Astrocyte of the cerebellum (primary cell): ENCODE measurements around the gene MYRIP.
"Not testable (repeated sequence)": the region's sequence is repeated elsewhere in the genome, so short reads cannot be mapped to it uniquely, and the experiment has no call there.

Experiments
- DNase-seq: peaks from one replicate; pipeline ENCODE4 v3.0.0-alpha.2; 2011; ENCODE audit warnings: low read depth
- H3K4me3 ChIP-seq: 2 replicates; pipeline ENCODE4 v1.5.1; 2011; ENCODE audit warnings: mild to moderate bottlenecking, low read depth, low read length, moderate library complexity
- in situ Hi-C: cut with HindIII; loops from 2 replicates; pipeline ENCODE4 v1.10.0; 2017; ENCODE audit warnings: low sequenced_read_pairs
- TF ChIP-seq, protein P1 (sequence below): IDR thresholded peaks from 2 replicates; pipeline ENCODE4 v1.5.1; 2012; ENCODE audit warnings: low read length, low read depth, moderate library complexity, mild to moderate bottlenecking; ENCODE audit errors: missing control alignments

MYRIP gene

DNA sequence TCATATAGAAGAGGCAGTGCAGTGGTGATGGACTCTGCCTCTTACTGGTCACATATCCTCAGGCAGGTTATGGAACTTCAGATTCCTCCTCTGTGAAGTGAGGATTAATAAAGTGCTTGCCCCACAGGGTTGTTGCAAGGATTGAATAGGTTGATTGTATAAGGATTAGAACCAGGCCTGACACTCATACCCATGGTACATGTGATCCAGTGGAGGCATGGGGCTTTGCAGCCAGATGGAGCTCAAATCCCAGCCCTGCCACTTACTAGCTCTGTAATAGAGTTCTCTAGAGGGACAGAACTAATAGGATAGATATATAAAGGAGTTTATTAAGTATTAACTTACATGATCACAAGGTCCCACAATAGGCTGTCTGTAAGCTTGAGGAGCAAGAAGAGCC is 315.5 kb downstream of the MYRIP start:
- no peak overlapping the region for H3K4me3 ChIP-seq
- DNase-seq = no peak
- in situ Hi-C loops = no loop called here
- TF ChIP-seq, protein P1, sequence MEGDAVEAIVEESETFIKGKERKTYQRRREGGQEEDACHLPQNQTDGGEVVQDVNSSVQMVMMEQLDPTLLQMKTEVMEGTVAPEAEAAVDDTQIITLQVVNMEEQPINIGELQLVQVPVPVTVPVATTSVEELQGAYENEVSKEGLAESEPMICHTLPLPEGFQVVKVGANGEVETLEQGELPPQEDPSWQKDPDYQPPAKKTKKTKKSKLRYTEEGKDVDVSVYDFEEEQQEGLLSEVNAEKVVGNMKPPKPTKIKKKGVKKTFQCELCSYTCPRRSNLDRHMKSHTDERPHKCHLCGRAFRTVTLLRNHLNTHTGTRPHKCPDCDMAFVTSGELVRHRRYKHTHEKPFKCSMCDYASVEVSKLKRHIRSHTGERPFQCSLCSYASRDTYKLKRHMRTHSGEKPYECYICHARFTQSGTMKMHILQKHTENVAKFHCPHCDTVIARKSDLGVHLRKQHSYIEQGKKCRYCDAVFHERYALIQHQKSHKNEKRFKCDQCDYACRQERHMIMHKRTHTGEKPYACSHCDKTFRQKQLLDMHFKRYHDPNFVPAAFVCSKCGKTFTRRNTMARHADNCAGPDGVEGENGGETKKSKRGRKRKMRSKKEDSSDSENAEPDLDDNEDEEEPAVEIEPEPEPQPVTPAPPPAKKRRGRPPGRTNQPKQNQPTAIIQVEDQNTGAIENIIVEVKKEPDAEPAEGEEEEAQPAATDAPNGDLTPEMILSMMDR = no peak

DNA sequence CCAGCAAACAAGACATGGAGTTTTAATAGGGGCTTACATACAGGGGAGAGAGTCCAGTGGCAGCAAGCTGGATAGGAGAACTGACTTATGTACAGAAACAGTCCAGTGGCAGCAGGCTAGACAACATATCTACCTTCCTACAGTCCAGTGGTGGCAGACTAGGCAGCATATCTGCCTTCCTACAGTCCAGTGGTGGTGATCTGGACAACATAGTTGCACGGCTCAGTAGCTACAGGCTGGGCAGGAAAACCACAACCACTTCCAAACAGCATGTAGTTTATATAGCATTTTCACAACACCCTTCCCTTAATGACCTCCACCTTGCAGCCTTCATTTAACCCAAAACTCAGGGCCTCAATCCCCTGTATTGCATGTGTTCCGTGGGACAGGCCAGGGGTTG is 318.8 kb downstream of the MYRIP start:
- in situ Hi-C loops = no loop called here
- H3K4me3 ChIP-seq = no peak overlapping the region
- no peak for DNase-seq
- TF ChIP-seq, protein P1 = no peak

DNA sequence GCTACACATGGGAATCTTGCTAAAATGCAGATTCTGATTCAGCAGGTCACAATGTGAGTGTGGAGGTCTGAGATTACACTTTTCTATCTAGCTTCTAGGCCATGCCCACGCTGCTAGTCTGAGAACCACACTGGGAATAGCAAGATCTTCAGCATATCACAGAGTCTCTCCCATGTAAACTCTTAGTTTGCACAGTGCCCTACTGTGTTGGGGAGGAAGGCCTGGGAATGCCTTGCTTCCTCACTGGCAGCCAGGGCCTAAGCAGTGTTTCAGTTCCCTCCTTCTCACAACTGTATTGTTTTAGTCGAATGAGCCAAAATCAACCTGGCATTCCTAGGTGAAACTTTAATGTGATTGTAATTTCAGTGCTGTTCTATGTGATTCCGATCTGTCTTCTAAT is 320.1 kb downstream of the MYRIP start:
- no peak for DNase-seq
- TF ChIP-seq, protein P1 = no peak
- no peak overlapping the region for H3K4me3 ChIP-seq
- in situ Hi-C loops = no loop called here

DNA sequence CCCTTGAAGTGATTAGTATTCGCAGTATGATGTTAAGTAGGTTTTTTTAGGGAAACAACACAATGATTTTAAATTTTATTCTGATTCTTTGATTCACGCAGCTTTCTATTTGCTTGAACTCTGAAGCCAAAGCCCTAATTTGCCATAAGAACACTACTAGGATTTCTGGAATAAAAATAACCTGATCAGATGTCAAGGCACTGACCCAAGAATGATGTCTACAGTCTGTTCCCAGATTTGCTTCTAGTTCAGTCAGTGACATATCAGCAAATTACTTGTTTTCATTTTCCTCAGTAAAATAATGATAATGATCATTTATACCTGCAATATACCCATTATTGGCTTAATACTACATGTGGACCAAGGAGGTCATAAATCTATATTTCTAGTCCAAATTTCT is 320.6 kb downstream of the MYRIP start:
- TF ChIP-seq, protein P1 = no peak
- no peak overlapping the region for H3K4me3 ChIP-seq

DNA sequence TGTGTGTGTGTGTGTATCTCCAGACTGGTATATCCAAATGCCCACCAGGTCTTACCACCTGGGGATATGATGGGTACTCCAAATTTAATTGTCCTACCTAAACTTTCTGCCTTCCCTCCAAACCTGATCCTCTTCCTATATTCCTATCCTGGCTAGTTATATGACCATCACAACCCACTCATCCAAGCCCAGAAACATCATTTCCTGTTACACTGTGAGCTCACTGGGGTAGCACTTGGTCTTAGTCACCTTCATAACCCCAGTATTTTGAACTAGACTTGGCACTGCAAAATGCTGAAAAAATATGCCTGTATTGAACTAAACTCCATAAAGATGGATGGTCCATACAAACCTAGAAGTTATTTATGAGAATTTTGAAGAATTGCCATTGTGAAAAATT is 321.3 kb downstream of the MYRIP start:
- in situ Hi-C loops = no loop called here
- TF ChIP-seq, protein P1 = no peak
- no peak for DNase-seq
- H3K4me3 ChIP-seq = no peak overlapping the region

More for the DNA sequence above, 320.6 kb downstream of the MYRIP start:
- no peak for DNase-seq
- in situ Hi-C loops = no loop called here

GRCh38 chr3:40133886-40134575 is 324.6 kb downstream of the MYRIP start:
- in situ Hi-C loops, H3K4me3 ChIP-seq, DNase-seq: not testable (repeated sequence)

DNA sequence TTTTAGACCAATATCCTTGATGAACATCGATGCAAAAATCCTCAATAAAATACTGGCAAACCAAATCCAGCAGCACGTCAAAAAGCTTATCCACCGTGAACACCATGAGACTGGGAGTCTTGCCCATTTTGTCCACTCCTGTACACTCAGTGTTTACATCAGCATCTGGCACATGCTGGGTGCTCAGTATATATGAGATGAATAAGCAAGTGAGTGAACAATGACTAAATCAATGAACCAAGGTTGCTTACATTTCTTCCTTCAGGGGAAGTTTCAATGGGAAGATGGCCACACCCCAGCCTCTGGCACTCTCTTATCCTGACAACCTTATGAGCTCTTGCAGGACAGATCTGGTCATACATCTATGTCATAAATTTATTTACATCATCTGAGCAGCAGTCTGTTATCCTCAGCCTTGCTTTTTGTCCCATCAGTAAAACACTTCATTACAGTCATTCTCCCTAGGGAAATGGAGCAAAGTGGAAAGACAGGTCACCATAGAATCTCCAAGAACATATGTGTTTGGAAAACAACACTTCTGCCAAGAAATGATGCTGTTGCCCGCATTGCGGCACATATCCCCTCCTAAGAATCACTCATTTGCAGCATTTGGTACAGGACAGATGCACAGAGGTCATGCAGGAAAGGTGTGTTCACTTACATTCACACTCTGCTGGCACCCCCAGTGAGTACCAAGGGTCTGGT is 328.3 kb downstream of the MYRIP start:
- TF ChIP-seq, protein P1 = no peak
- DNase-seq = peak; percentile 74
- in situ Hi-C loops = no loop called here
- H3K4me3 ChIP-seq = no peak overlapping the region
